Measurements from ENCODE around the gene LMTK3. TPM values are rescaled to one million over a fixed set of nuclear protein-coding genes. Genes with fewer than 3 reads are reported as not detected.

The LMTK3 gene
- total and polyA plus RNA-seq, 9 of the 15 experiments (the other 6 are each of a cell fraction or from before 2014, with no cell fraction given) = 0.35 to 12.3 (median 2.0) TPM; not detected in 2

- intact Hi-C loops (cut with micrococcal nuclease) = no loop called here
- peaks cover 64% of the 10 kb centered on the region for H3K36me3 ChIP-seq (ENCODE audit: control insufficient read depth, insufficient read depth, low read length)
- CTCF ChIA-PET (ENCODE audit: low intra/inter-chr PET ratio) = no interaction called here
Measured at GRCh38 chr19:48477698-48478338, 33.8 kb downstream of the LMTK3 start.

GRCh38 chr19:48477067-48477685 is 34.5 kb downstream of the LMTK3 start:
- in situ Hi-C loops (cut with MboI) (no loop called here), intact Hi-C loops (cut with micrococcal nuclease) (no loop called here)
- no peak for DNase-seq (ENCODE audit: extremely low read depth in 1 of 4, low spot score in 3 of 4)
- peaks cover 3% of the 10 kb centered on the region for H3K9me1 ChIP-seq (ENCODE audit: control insufficient read depth, insufficient read depth, low read length)
- FAIRE-seq = no peak
- H3K9ac ChIP-seq (ENCODE audit: insufficient read depth in 1 of 2, low read depth in 2 of 2, low read length in 2 of 2) = no peak overlapping the region
- peaks cover 69% of the 10 kb centered on the region for H3K36me3 ChIP-seq (ENCODE audit: control insufficient read depth, insufficient read depth, low read length)
- H3K4me1 ChIP-seq (replicated peaks in 1 of 2; ENCODE audit: control insufficient read depth in 2 of 2, insufficient read depth in 2 of 2, low read length in 2 of 2) = peaks cover 0 to 22% of the 10 kb centered on the region in 2 experiments; a peak in 2 of 5 replicates
- H3K27me3 ChIP-seq (ENCODE audit: control insufficient read depth in 2 of 2, insufficient read depth in 2 of 2, low read length in 2 of 2) = no peaks in the 10 kb centered on the region
- H3K79me2 ChIP-seq (ENCODE audit: control insufficient read depth, insufficient read depth, low read length) = no peaks in the 10 kb centered on the region
- no peak overlapping the region for H3K27ac ChIP-seq (ENCODE audit: extremely low read depth, low read depth, low read length)
- ATAC-seq = peak; percentile 9; the same call in 1 of the 3 replicates
- H2AFZ ChIP-seq (ENCODE audit: low read depth, low read length) = no peak overlapping the region
- no peak overlapping the region for H3K4me2 ChIP-seq (ENCODE audit: insufficient read depth, low read length)
- CTCF ChIA-PET (ENCODE audit: low intra/inter-chr PET ratio) = no interaction called here
- no peaks in the 10 kb centered on the region for H3K9me3 ChIP-seq (replicated peaks; ENCODE audit: control insufficient read depth, insufficient read depth, low read depth, low read length)
- H3K4me3 ChIP-seq = no peak overlapping the region
- POLR2A ChIA-PET = interaction anchor here (1.5 kb wide), 1 partner anchor 15 kb away, joined by 5 read pairs; no protein-coding TSS in a partner anchor
- BruUV-seq (replicated peaks) = no TSS peak
- H4K20me1 ChIP-seq (replicated peaks; ENCODE audit: control insufficient read depth, insufficient read depth, low read length) = peaks cover 7% of the 10 kb centered on the region; the same call in 1 of the 2 replicates
- no peak for TF ChIP-seq TFE3 (CRISPR knock-in tag; IDR thresholded peaks at IDR 0.05)
- 0 out of 2 replicates have a peak, but pooled peaks have one; percentile 15 for TF ChIP-seq SUPT5H (IDR thresholded peaks at IDR 0.05)
- 71% methylated on average over 5 of the region's 10 CpGs for WGBS (ENCODE audit: insufficient coverage, low coverage, missing lambda C conversion rate)

More at GRCh38 chr19:48477698-48478338, 33.8 kb downstream of the LMTK3 start:
- H3K27me3 ChIP-seq (ENCODE audit: control insufficient read depth in 2 of 2, insufficient read depth in 2 of 2, low read length in 2 of 2) = no peaks in the 10 kb centered on the region
- no peak overlapping the region for H3K4me3 ChIP-seq
- no peak overlapping the region for H3K4me2 ChIP-seq (ENCODE audit: insufficient read depth, low read length)
- in situ Hi-C loops (cut with MboI) = no loop called here
- no TSS peak for BruUV-seq (replicated peaks)
- H3K79me2 ChIP-seq (ENCODE audit: control insufficient read depth, insufficient read depth, low read length) = no peaks in the 10 kb centered on the region
- peaks cover 0 to 22% of the 10 kb centered on the region in 2 experiments; a peak in 2 of 5 replicates for H3K4me1 ChIP-seq (replicated peaks in 1 of 2; ENCODE audit: control insufficient read depth in 2 of 2, insufficient read depth in 2 of 2, low read length in 2 of 2)
- H3K9ac ChIP-seq (ENCODE audit: insufficient read depth in 1 of 2, low read depth in 2 of 2, low read length in 2 of 2) = no peak overlapping the region
- POLR2A ChIA-PET = interaction anchor here (0.6 to 1.5 kb wide), 2 partner anchors 8 to 14 kb away, joined by 3 to 5 read pairs; no protein-coding TSS in a partner anchor
- 87% methylated on average over 19 of the region's 22 CpGs for WGBS (ENCODE audit: insufficient coverage, low coverage, missing lambda C conversion rate)
- FAIRE-seq (no peak), ATAC-seq (no peak), DNase-seq (ENCODE audit: extremely low read depth in 1 of 4, low spot score in 3 of 4) (no peak)
- no peaks in the 10 kb centered on the region for H3K9me3 ChIP-seq (replicated peaks; ENCODE audit: control insufficient read depth, insufficient read depth, low read depth, low read length)
- no peak overlapping the region for H2AFZ ChIP-seq (ENCODE audit: low read depth, low read length)
- H4K20me1 ChIP-seq (replicated peaks; ENCODE audit: control insufficient read depth, insufficient read depth, low read length) = peaks cover 7% of the 10 kb centered on the region; the same call in 1 of the 2 replicates
- TF ChIP-seq CGGBP1 (CRISPR knock-in tag; IDR thresholded peaks at IDR 0.05) (no peak), RBFOX2 (IDR thresholded peaks at IDR 0.05; ENCODE audit: low read depth, low read length) (peak; percentile 55), POLR2G (IDR thresholded peaks at IDR 0.05; ENCODE audit: low read depth, low read length) (peak; percentile 58; the same call in 1 of the 2 replicates)
- no peak overlapping the region for H3K27ac ChIP-seq (ENCODE audit: extremely low read depth, low read depth, low read length)
- H3K9me1 ChIP-seq (ENCODE audit: control insufficient read depth, insufficient read depth, low read length) = peaks cover 3% of the 10 kb centered on the region
